HG02678 (cell line): ENCODE measurements around the gene NKAPL.
A peak's percentile ranks its signal among the peaks of the same experiment; 100 is the strongest.

Experiments used
- ATAC-seq: cut with Tn5 transposase; IDR thresholded peaks from one replicate; pipeline ENCODE4 v1.9.1; 2021; ENCODE audit warnings: mild to moderate bottlenecking, moderate library complexity; ENCODE audit not compliant: unreplicated experiment

NKAPL gene

GRCh38 chr6:28258877-28259777, at the start of gene NKAPL:
Gene NKAPL (plus strand): TSS chr6:28259297. CDS start chr6:28259372, 75 bp downstream.
- ATAC-seq, result no peak

DNA sequence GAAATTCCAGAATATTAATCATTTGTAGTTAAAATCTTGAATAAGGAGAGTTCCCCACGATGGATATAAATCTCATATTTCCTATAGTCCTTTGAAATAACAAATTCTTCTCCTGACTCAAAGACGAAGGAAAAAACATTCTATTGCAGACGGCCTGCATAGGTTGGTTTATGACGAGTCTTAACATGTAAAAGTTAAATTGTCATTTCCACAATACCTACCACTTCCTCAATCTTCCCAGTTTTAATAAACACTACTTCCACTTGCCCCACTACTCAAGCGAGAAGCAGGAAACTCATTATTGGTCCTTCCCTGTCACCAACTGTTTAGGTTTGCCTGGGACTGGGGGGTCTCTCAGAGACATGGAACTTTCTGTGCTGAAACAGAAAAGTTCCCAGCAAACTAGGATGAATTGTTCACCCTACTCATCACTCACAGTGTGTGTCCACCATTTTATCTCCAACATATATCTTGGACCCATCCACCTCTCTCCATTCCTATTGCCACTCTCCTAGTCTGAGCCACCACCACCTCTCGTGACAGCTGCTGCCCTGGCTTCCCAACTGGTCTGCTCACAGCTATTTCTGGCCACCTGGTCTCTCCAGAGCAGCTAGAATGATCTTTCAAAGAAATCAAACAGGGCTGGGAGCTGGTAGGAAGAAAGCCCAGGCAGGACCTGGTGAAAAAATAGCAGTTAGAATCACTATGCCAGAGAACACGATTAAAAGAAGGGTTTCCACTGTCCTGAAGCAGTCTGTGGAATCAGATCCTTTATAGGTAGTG, 49.2 kb upstream of the NKAPL start:
- no peak for ATAC-seq

GRCh38 chr6:28211840-28212509, 47.1 kb upstream of the NKAPL start:
- peak; percentile 27 for ATAC-seq

DNA sequence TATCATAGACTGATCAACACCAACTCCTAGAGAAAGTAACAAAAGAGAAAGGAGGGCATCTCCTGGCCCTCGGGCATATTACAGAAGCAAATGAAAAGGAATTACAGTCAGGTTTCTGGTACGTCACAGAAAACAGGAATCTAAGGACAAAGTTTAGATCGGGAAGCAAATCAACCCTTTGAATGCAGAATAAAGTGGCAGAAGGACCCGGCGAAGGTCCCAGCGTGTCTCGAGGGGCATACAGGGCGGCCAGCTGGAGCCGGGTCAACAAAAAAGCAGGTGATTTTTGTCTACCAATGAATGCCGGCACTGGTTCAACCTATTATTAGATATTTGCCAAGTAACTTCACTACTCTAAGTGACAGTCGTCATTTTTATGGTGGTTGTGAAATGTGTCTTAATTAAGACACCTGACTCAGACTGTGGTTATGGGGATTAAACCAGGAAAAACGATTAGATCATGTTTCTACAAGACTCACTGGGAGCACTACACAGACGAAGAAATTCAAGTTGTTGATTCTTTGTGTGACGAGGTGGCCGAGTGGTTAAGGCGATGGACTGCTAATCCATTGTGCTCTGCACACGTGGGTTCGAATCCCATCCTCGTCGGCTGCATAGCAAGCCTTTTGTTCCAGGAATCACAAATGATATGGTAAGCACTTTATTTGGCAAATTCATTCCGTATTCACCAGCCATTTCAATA, 46.4 kb upstream of the NKAPL start:
- peak; percentile 52 for ATAC-seq

DNA sequence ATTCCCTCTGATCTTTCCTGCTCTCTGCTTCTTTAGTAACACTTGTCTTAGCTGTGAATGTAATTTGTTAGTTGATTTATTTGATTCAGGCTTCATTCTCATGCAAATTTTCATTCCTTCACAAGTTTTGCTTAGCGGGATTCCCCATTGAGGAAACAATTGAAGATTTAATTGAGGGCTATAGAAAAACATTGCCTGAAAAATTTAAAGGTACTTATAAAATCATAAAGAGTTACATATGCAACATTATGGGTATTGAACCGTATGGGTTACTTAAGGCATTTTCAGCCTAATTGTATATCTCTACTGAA, 45.9 kb upstream of the NKAPL start:
- no peak for ATAC-seq

DNA sequence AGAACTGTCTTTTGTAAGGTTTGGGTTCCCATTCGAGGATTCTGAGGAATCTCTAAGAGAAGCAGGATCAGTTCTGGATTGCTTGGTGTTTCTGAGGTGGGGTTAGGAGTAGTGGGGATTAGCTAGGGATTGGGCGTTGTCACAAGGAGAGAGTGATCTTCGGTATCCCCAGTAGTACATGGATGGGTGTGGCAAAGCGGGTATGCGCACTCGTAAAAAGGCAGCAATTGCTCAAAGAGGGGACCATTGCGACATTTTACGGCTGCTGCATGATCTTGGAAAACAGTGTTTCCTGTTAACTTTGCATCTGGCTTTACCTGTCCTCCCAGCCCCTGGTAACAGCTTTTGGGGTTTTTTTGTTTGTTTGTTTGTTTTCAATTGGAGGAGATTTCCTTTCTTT, 43.7 kb upstream of the NKAPL start:
- ATAC-seq, result no peak

- no peak for ATAC-seq
These were observed 41.2 kb upstream of the NKAPL start for GRCh38 chr6:28217890-28218289.

- peak; percentile 79 for ATAC-seq
These were observed 40.5 kb upstream of the NKAPL start for GRCh38 chr6:28218312-28219248.

GRCh38 chr6:28220257-28221133, 38.6 kb upstream of the NKAPL start:
- no peak for ATAC-seq

- ATAC-seq, result no peak
These were observed 34.7 kb upstream of the NKAPL start for GRCh38 chr6:28224131-28225055.

- peak; percentile 89 for ATAC-seq
These were observed 33.9 kb upstream of the NKAPL start, which contains the start of gene ZSCAN9 for GRCh38 chr6:28225056-28225834. Gene ZSCAN9 (plus strand): TSS chr6:28225275. CDS start chr6:28227085, 1,810 bp downstream.

GRCh38 chr6:28226460-28226859, 32.6 kb upstream of the NKAPL start:
- ATAC-seq, result no peak

- no peak for ATAC-seq
These were observed 26.3 kb upstream of the NKAPL start for GRCh38 chr6:28232785-28233184.

DNA sequence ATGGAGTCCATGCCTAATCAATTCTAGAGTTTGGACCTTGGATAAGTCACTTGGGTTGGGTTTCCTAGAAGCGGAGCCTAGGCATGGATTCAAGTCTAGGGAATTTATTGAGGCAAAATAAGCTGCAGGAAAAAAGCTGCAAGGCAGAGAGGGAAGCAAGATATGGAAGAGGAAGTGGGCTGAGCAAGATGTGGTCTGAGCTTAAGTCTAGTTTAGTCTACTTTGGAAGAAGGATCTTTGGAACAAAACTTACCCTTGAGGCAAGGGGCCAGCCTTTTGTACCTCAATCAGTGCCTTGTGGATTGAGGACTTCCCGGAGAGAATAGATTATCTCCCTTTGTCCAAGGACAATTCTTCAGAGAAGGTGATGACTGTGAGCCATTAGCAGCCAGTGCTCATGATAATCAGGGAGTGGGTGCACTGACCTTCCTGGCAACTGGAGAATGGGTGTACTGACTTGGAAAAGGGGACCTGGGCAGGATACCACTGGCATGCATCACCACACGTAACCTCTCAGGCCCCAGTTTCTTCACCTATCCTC, 23.1 kb upstream of the NKAPL start:
- no peak for ATAC-seq

- ATAC-seq, result peak; percentile 58
These were observed 19.5 kb upstream of the NKAPL start for GRCh38 chr6:28239636-28240035.

- ATAC-seq, result no peak
These were observed 18.6 kb upstream of the NKAPL start for GRCh38 chr6:28240471-28240870.

DNA sequence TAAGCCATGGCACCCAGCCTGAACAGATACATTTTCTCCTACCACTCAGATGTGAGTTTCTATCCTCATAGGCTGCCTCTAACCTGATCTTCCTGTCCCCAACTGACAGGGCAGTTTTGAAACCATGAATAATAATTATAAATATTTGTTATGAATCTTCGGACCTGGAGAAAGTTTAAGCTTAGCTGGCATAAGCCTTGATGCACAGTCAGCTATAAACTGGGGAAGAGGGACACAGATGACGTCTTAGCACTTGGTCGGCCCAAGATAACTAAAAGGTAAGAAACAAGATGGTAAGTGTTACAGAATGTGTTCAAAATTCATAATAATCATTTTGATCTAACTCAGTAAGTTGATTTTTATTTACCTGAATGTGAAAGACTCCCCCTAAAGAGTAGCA, 15.2 kb upstream of the NKAPL start:
- no peak for ATAC-seq
